HG03139 (cell line): ENCODE data around the gene SPPL2B.
"Not testable (repeated sequence)": the region's sequence is repeated elsewhere in the genome, so short reads cannot be mapped to it uniquely, and the experiment has no call there.

ENCODE experiments used
- ATAC-seq: cut with Tn5 transposase; IDR thresholded peaks from one replicate; pipeline ENCODE4 v1.9.1; 2021; ENCODE audit not compliant: unreplicated experiment

SPPL2B gene

DNA sequence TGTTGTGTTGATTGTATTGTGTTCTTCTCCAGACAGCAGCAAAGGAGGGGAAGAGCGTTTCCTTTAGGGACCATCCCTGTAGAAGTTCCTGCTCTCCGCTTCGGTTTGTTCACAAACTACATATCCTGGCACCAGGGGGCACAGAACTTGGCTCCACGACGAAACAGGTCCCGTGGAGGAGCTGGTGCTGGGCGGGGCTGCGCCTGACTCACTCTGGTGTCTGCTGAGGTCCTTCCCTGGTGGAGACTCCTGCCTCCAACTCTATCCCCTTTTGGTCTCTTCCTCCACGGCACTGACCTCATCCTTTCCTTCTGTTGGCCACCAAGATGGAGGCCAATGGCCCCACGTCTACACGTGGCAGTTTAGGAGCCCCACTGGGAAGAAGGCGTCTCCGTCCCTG lies 46.3 kb downstream of the SPPL2B start:
- ATAC-seq = no peak

GRCh38 chr19:2375353-2376121 lies 47.1 kb downstream of the SPPL2B start:
- ATAC-seq = no peak

DNA sequence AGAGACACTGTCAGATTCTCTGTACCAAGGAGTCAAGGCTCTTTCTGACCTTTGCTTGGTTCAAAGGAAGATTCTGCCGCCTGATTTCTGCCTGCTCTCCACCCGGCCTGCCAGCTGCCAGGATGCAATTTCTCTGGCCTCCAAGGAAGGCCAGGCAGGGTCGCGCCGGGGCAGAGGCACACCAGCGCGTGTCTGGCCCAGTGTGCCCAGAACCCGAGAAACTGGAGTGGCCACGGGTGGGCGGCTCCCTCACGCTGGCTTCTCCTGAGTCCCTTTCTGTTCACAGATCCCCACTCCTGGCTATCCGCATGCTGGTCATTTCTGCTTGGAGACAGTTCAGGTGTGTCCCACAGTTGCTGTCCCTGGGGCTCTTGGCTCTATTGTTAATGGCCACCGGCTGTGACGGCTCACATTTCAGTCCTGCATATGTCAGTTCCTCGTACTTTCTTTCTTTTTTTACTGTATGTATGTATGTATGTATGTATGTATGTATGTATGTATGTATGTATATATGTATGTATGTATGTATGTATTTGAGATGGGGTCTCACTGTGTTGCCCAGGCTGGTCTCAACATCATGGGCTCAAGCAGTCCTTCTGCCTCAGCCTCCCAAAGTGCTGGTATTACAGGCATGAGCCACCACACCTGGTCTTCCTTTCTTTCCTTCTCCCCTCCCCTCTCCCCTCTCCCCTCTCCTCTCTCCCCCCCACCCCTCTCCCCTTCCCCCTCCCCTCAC lies 48.5 kb downstream of the SPPL2B start:
- no peak for ATAC-seq

GRCh38 chr19:2380567-2380966 lies 52.1 kb downstream of the SPPL2B start:
- no peak for ATAC-seq

DNA sequence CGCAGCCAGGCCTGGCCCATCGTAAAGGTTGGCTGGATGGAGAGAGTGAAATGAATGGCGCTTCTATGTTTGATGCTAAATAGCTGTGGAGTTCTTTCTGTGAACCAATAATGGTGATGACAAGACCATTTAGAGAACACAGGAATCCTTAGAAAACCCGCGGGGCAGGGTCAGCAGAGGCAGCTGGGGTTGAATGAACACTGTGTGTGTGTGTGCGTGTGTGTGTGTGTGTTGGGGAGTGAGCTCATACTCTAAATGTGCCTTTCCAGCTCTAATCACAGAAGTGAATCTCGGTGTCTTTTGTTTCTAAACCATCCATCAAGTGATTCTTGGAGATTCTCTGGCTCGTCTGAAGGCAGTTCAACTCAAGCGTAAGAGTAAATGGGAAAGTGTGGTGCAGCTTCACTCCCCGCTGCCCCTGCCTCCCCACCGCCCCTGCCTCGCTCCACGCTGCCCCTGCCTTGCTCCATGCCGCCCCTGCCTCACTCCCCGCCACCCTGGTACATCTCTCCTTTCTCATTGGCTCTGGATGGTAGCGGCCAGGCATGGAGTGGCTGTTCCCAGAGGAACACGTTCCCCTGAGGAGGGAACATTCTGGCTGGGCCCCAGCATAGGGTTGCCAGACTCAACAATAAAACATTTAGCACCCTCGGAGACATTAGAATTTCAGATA lies 52.8 kb downstream of the SPPL2B start:
- ATAC-seq = no peak

- ATAC-seq = no peak
These were observed 54.2 kb downstream of the SPPL2B start for GRCh38 chr19:2382530-2383222.

GRCh38 chr19:2385053-2385721 lies 56.7 kb downstream of the SPPL2B start:
- ATAC-seq = no peak

GRCh38 chr19:2387367-2388288 lies 59.1 kb downstream of the SPPL2B start:
- no peak for ATAC-seq

- ATAC-seq = no peak
These were observed 61.1 kb downstream of the SPPL2B start for GRCh38 chr19:2389594-2389993.

DNA sequence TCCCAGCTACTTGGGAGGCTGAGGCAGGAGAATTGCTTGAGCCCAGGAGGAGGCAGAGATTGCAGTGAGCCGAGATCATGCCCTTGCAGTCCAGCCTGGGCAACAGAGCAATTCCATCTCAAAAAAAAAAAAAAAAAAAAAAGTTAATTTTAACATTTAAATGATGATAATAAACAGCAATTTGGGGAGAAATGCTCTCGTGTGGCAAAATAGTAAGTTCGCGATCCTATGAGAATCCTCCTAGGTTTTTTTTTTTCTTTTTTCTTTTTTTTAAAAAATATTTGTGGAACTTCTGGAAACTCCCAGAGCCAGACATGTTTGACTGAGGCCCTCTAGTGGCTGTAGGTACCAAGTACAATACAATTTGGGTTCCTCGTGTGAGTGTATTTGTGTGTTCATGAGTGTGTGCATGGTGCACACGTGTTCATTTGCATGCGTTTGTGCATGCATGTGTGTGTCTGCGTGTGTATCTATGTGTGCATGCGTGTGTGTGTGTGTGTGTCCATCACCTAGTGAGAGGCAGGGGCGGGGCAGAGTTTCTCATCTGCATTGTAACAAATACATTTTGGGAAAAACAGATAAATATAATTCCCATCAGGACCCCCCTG lies 62.7 kb downstream of the SPPL2B start:
- no peak for ATAC-seq

DNA sequence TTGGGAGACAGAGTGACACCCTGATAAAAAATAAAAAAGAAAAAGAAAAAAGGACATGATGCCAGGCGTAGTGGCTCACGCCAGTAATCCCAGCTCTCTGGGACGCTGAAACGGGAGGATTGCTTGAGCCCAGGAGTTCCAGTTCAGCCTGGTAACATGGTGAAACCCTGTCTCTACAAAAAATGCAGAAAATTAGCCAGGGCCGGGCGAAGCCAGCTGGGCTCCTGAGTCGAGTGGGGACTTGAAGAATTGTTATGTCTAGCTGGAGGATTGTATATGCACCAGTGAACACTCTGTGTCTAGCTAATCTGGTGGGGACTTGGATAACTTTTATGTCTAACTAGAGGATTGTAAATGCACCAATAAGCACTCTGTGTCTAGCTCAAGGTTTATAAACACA lies 63.9 kb downstream of the SPPL2B start:
- ATAC-seq = no peak

DNA sequence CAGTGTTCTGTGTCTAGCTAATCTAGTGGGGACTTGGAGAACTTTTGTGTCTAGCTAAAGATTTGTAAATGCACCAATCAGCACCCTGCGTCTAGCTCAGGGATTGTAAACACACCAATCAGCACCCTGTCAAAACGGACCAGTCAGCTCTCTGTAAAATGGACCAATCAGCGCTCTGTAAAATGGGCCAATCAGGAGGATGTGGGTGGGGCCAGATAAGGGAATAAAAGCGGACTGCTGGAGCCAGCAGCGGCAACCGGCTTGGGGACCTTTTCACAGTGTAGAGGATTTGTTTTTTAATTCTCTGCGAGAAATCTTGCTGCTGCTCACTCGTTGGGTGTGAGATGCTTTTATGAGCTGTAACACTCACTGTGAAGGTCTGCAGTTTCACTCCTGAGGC lies 64.4 kb downstream of the SPPL2B start:
- not testable (repeated sequence) for ATAC-seq

GRCh38 chr19:2394054-2394441 lies 65.6 kb downstream of the SPPL2B start:
- ATAC-seq = no peak

DNA sequence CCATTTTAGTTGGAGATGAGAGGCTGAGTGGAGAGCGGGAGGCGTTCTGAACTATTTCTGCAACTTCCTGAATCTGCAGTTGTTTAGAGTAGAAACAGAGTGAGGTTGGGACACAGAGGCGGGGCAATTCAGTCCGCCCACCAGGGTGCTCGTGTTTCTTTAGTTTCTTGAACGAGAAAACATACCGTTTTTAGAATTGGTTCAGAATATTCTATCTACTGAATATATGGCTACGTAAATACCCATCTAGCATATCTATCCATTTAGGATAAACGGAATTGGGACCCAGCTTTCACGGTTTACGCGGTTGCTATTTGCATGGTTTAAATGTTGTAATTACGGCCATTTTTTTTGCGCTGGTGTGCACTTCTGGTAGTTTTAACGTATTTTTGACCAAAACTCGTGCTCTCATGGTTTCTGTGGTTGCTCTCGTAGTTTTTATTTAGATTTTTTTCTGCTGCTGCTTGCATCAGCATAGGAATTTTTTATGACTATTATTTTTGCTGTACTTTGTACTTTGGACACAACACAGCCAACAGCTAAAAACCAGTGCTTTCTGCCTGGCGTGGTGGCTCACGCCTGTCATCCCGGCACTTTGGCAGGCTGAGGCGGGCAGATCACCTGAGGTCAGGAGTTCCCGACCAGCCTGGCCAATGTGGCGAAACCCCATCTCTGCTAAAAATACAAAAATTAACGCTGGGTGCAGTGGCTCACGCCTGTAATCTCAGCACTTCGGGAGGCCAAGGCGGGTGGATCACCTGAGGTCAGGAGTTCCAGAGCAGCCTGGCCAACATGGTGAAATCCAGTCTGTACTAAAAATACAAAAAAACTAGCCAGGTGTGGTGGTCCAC lies 66.2 kb downstream of the SPPL2B start:
- no peak for ATAC-seq

- ATAC-seq = not testable (repeated sequence)
These were observed 66.9 kb downstream of the SPPL2B start for GRCh38 chr19:2395293-2395829.

- not testable (repeated sequence) for ATAC-seq
These were observed 68.7 kb downstream of the SPPL2B start for GRCh38 chr19:2397173-2397572.

- ATAC-seq = no peak
These were observed 70.3 kb downstream of the SPPL2B start for GRCh38 chr19:2398735-2399305.

DNA sequence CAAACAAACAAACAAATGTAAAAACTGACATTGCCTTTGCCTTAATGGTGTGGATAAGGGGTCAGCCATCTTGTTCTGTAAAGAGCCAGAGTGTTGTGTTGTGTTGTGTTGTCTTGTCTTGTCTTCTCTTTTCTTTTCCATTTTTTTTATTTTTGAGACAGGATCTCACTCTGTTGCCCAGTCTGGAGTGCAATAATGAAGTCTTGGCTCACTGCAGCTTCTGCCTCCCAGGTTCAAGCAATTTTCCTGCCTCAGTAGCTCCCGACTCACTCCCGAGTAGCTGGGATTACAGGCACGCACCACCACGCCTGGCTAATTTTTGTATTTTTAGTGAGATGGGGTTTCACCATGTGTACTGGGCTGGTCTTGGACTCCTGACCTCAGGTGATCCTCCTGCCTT lies 71.1 kb downstream of the SPPL2B start:
- ATAC-seq = no peak
